IMR-90 (cell line): ENCODE measurements around the gene SHISA6. TPM values are rescaled to one million over a fixed set of nuclear protein-coding genes. Genes with fewer than 3 reads are reported as not detected.
"Not testable (repeated sequence)": the region's sequence is repeated elsewhere in the genome, so short reads cannot be mapped to it uniquely, and the experiment has no call there.

ENCODE experiments used
- ATAC-seq: fragments of 200-7000 bp; cut with Tn5 transposase; 2 replicates; pipeline ENCODE4 v1.9.1; 2020; ENCODE audit warnings: low read depth, mild to moderate bottlenecking, moderate library complexity
- BruUV-seq: library from RNA; stranded (reverse); fragments of 400-500 nt; replicated peaks from 2 replicates; lab custom pipeline; 2021; lab: Mats Ljungman, UMichigan
- CTCF ChIA-PET: fragments of 300-600 bp; formaldehyde crosslinking; extraction: SDS; loops from one replicate; lab custom pipeline; 2021; ENCODE audit warnings: antibody characterized with exemption; lab: Yijun Ruan, JAX
- POLR2A ChIA-PET: fragments of 300-600 bp; sonication (Branson Sonifier 250); formaldehyde crosslinking; loops from one replicate; lab custom pipeline; 2022; ENCODE audit warnings: antibody characterized with exemption; ENCODE audit not compliant: unreplicated experiment; lab: Charles Lee
- DNase-seq: peaks from one replicate; pipeline ENCODE4 v3.0.0; 2013
- H2AFZ ChIP-seq: replicated peaks from 2 replicates; pipeline ENCODE3; 2013; ENCODE audit warnings: low read length, mild to moderate bottlenecking; ENCODE audit not compliant: poor library complexity
- H2AK5ac ChIP-seq: 2 replicates; pipeline ENCODE4 v1.6.1; 2013; ENCODE audit warnings: low read depth, low read length, inconsistent platforms
- H2AK9ac ChIP-seq: replicated peaks from 2 replicates; pipeline ENCODE3; 2013; ENCODE audit warnings: mild to moderate bottlenecking, low read depth, low read length, moderate library complexity; ENCODE audit not compliant: poor library complexity
- H2BK120ac ChIP-seq: 2 replicates; pipeline ENCODE4 v1.6.1; 2013; ENCODE audit warnings: low read depth, low read length, inconsistent platforms
- H2BK15ac ChIP-seq: 3 replicates; pipeline ENCODE4 v1.6.1; 2013; ENCODE audit warnings: low read depth, low read length, inconsistent platforms
- H2BK20ac ChIP-seq: 2 replicates; pipeline ENCODE4 v1.6.1; 2013; ENCODE audit warnings: low read depth, mild to moderate bottlenecking, inconsistent platforms, low read length, moderate library complexity
- H2BK5ac ChIP-seq: 2 replicates; pipeline ENCODE4 v1.6.1; 2013; ENCODE audit warnings: mild to moderate bottlenecking, low read depth, low read length, inconsistent platforms; ENCODE audit not compliant: poor library complexity, severe bottlenecking
- H3K14ac ChIP-seq: replicated peaks from 2 replicates; pipeline ENCODE4 v1.6.1; 2013; ENCODE audit warnings: low read depth, low read length, inconsistent platforms
- H3K18ac ChIP-seq: 2 replicates; pipeline ENCODE4 v1.6.1; 2013; ENCODE audit warnings: low read depth, low read length, control low read depth
- H3K23ac ChIP-seq: 2 replicates; pipeline ENCODE4 v1.6.1; 2013; ENCODE audit warnings: low read depth, low read length, inconsistent platforms
- H3K27ac ChIP-seq: 2 replicates; pipeline ENCODE4 v1.5.1; 2013; ENCODE audit warnings: mild to moderate bottlenecking, control low read depth, low read length; ENCODE audit not compliant: insufficient read depth
- H3K27me3 ChIP-seq: 2 replicates; pipeline ENCODE4 v1.6.1; 2013; ENCODE audit warnings: low read length; ENCODE audit not compliant: control insufficient read depth, insufficient read depth
- H3K36me3 ChIP-seq: 2 replicates; pipeline ENCODE4 v1.6.1; 2013; ENCODE audit warnings: low read length, mixed read lengths; ENCODE audit not compliant: control insufficient read depth, insufficient read depth
- H3K4ac ChIP-seq: 2 replicates; pipeline ENCODE4 v1.6.1; 2013; ENCODE audit warnings: low read depth, low read length, inconsistent platforms
- H3K4me1 ChIP-seq: 2 replicates; pipeline ENCODE4 v1.6.1; 2013; ENCODE audit warnings: low read length, mixed read lengths; ENCODE audit not compliant: control insufficient read depth, insufficient read depth
- H3K4me2 ChIP-seq: 2 replicates; pipeline ENCODE4 v1.6.1; 2013; ENCODE audit warnings: low read depth, mild to moderate bottlenecking, control low read depth, low read length, moderate library complexity
- H3K4me3 ChIP-seq: 2 replicates; pipeline ENCODE4 v1.5.1; 2013; ENCODE audit warnings: low read depth, mild to moderate bottlenecking, control low read depth, low read length, moderate library complexity; ENCODE audit not compliant: insufficient read depth
- H3K56ac ChIP-seq: 2 replicates; pipeline ENCODE4 v1.6.1; 2013; ENCODE audit warnings: low read length, inconsistent platforms; ENCODE audit not compliant: insufficient read depth; ENCODE audit errors: extremely low read depth
- H3K79me1 ChIP-seq, 2 experiments: 2 replicates each; pipeline ENCODE4 v1.6.1; 2013; ENCODE audit warnings: low read length in 2 of 2, inconsistent platforms in 1 of 2, low read depth in 1 of 2
- H3K9ac ChIP-seq: 2 replicates; pipeline ENCODE4 v1.6.1; 2013; ENCODE audit warnings: low read depth, low read length, control low read depth
- H3K9me1 ChIP-seq: 2 replicates; pipeline ENCODE4 v1.6.1; 2013; ENCODE audit warnings: low read length, inconsistent platforms; ENCODE audit not compliant: insufficient read depth
- H3K9me3 ChIP-seq: 2 replicates; pipeline ENCODE4 v1.6.1; 2013; ENCODE audit warnings: low read length; ENCODE audit not compliant: control insufficient read depth, insufficient read depth
- H4K20me1 ChIP-seq: 2 replicates; pipeline ENCODE4 v1.6.1; 2013; ENCODE audit warnings: low read length, inconsistent platforms; ENCODE audit not compliant: insufficient read depth
- H4K5ac ChIP-seq: 2 replicates; pipeline ENCODE4 v1.6.1; 2013; ENCODE audit warnings: mild to moderate bottlenecking, low read depth, low read length, control low read depth
- H4K8ac ChIP-seq, 2 experiments: 2 replicates each; pipeline ENCODE4 v1.6.1; 2013; ENCODE audit warnings: low read depth in 2 of 2, low read length in 2 of 2, control low read depth in 1 of 2, inconsistent platforms in 1 of 2
- H4K91ac ChIP-seq: 2 replicates; pipeline ENCODE4 v1.6.1; 2013; ENCODE audit warnings: low read depth, low read length, inconsistent platforms; ENCODE audit not compliant: insufficient read depth
- WGBS, 2 experiments: methylation state at CpG; one replicate each; pipeline versions ENCODE4 v1.1.5 to v1.1.7; 2013; ENCODE audit warnings: missing lambda C conversion rate in 2 of 2; ENCODE audit not compliant: insufficient read length in 1 of 2; ENCODE audit errors: extremely low coverage in 2 of 2; 5-methylcytosine and 5-hydroxymethylcytosine counted together
- dilution Hi-C: fragments of 300-500 bp; cut with HindIII; formaldehyde crosslinking; loops from one replicate; pipeline ENCODE4 v1.14.3; 2018; ENCODE audit warnings: low sequenced_read_pairs; ENCODE audit not compliant: unreplicated experiment
- in situ Hi-C: fragments of 300-500 bp; cut with MboI; formaldehyde crosslinking; loops from 3 replicates; pipeline ENCODE4 v1.14.3; 2019; ENCODE audit warnings: low sequenced_read_pairs, inconsistent platforms, mixed read lengths
- intact Hi-C: fragments of 100-400 bp; cut with micrococcal nuclease; formaldehyde crosslinking; loops from 2 replicates; pipeline ENCODE4 v1.10.0; 2022
- polyA plus RNA-seq, 3 experiments: library from polyadenylated mRNA; depleted of rRNA; stranded (reverse); fragments of >200 nt; gene quantifications; 2 replicates each; pipeline ENCODE4 v1.2.3, GENCODE V29; 2012; ENCODE audit warnings: low replicate concordance in 1 of 3
- total RNA-seq: library from RNA; depleted of rRNA; stranded (reverse); fragments of >200 nt; gene quantifications from 2 replicates; pipeline ENCODE4 v1.2.3, GENCODE V29; 2012

The SHISA6 gene
- total and polyA plus RNA-seq, 2 of the 4 experiments (the other 2 are of a cell fraction), result not detected

GRCh38 chr17:11301874-11302273, 60.9 kb downstream of the SHISA6 start:
- dilution Hi-C loops, BruUV-seq: not testable (repeated sequence)

More at GRCh38 chr17:11301874-11302273, 60.9 kb downstream of the SHISA6 start:
- H3K4me2 ChIP-seq, H2AFZ ChIP-seq, H2BK15ac ChIP-seq, H3K4me1 ChIP-seq, H3K56ac ChIP-seq, H3K36me3 ChIP-seq, H3K4me3 ChIP-seq, H4K5ac ChIP-seq, H3K18ac ChIP-seq, ATAC-seq, H3K4ac ChIP-seq, H2BK20ac ChIP-seq, H4K20me1 ChIP-seq, H3K27ac ChIP-seq, H3K14ac ChIP-seq, H3K9me1 ChIP-seq, H3K27me3 ChIP-seq, H2AK9ac ChIP-seq, H2AK5ac ChIP-seq, H3K9ac ChIP-seq, H3K23ac ChIP-seq, DNase-seq, H4K8ac ChIP-seq, in situ Hi-C loops, H2BK120ac ChIP-seq, intact Hi-C loops, H2BK5ac ChIP-seq, H4K91ac ChIP-seq, POLR2A ChIA-PET, H3K79me1 ChIP-seq: not testable (repeated sequence)
- no CpG with 5 or more reads among the region's 5 CpGs for WGBS, 2 experiments
- CTCF ChIA-PET, result interaction anchor here (1.0 kb wide), 1 partner anchor 10 kb away, joined by 4 read pairs; no protein-coding TSS in a partner anchor
- peaks cover 49% of the 10 kb centered on the region for H3K9me3 ChIP-seq
